22Rv1 (cell line): ENCODE measurements around the gene MPST.

Experiments
- H3K27ac ChIP-seq: fragments of 450-650 bp; 2 replicates; pipeline ENCODE4 v1.5.1; 2017
- CTCF ChIP-seq: fragments of 450-650 bp; IDR thresholded peaks from 2 replicates; pipeline ENCODE4 v1.5.1; 2017; ENCODE audit warnings: mild to moderate bottlenecking
- ZFX ChIP-seq: fragments of 450-650 bp; IDR thresholded peaks from 2 replicates; pipeline ENCODE4 v1.6.1; 2017; ENCODE audit warnings: antibody characterized with exemption, borderline replicate concordance

The MPST gene

GRCh38 chr22:37019309-37020191 is at the start of gene MPST, which contains the start of gene TST:
MPST (plus strand) TSS chr22:37019742; CDS start chr22:37019837, 95 bp downstream.
TST (minus strand) TSS chr22:37019447; CDS start chr22:37018732, 715 bp downstream.
- peak within 1 kb of the TSS; percentile 73 for H3K27ac ChIP-seq
- TF ChIP-seq ZFX = no peak
- TF ChIP-seq CTCF = no peak; the same call in 1 of the 2 replicates

- H3K27ac ChIP-seq = no peak overlapping the region
- TF ChIP-seq CTCF (no peak), ZFX (no peak)
Measured at GRCh38 chr22:36971341-36972125, 48.0 kb upstream of the MPST start.

GRCh38 chr22:36976606-36977005 is 42.9 kb upstream of the MPST start:
- H3K27ac ChIP-seq = no peak overlapping the region
- TF ChIP-seq CTCF (no peak), ZFX (no peak)

- H3K27ac ChIP-seq = no peak overlapping the region
- TF ChIP-seq ZFX (no peak), CTCF (no peak)
Measured at GRCh38 chr22:36977401-36977861, 42.1 kb upstream of the MPST start.

DNA sequence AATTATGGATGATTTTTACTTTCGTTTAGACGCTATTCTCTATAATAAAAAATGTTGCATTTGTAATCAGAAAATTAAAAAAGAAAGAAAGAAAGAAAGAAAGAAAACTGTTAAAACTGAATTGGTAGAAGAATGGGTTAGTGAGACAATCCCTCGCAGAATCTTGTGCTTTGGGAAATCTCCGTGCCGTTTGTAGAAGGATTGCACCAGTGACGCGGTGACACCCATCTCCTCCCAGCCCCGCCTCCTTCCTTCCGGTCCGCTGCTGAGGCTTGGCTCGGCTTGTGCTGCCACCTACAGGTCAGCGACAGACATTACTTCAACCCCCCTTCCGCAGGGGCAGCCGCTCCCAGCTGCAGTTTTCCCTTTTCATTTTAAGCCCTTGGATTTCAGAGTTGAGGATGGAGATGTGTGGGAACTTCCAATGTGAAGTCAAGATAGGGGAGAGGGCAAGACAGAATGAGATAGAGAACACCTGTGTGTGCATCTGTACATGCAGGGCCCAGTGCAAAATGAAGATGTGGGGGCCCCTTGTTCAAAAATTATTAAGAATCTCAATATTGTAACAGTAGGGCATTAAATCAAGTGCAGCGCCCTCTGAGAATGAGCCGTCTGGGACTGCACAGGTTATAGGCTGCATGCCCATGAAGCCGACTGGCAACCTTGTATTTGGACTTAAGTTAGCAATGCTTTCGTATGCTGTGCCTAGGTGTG is 41.4 kb upstream of the MPST start:
- no peak overlapping the region for H3K27ac ChIP-seq
- TF ChIP-seq ZFX (no peak), CTCF (peak; percentile 95)

GRCh38 chr22:36979016-36979910 is 40.3 kb upstream of the MPST start:
- no peak for TF ChIP-seq CTCF
- H3K27ac ChIP-seq = no peak overlapping the region
